HepG2 (cell line): ENCODE measurements around the gene CBX2. TPM values are rescaled to one million over a fixed set of nuclear protein-coding genes. Genes with fewer than 3 reads are reported as not detected.

ENCODE experiments used
- CAMTA2 ChIP-seq: sonication (generic); formaldehyde crosslinking; IDR thresholded peaks from 2 replicates; pipeline ENCODE4 v1.4.0; 2020; ENCODE audit warnings: mild to moderate bottlenecking, missing genetic modification reagents, borderline replicate concordance
- HCFC1 ChIP-seq: fragments of 150-350 bp; IDR thresholded peaks from 2 replicates; pipeline ENCODE4 v1.6.1; 2014; ENCODE audit warnings: low read depth, low read length
- KDM1A ChIP-seq: IDR thresholded peaks from 2 replicates; pipeline ENCODE4 v1.6.1; 2016; ENCODE audit warnings: missing compliant biosample characterization
- RCOR2 ChIP-seq: IDR thresholded peaks from 2 replicates; pipeline ENCODE4 v1.6.1; 2016; ENCODE audit warnings: missing biosample characterization, missing genetic modification reagents
- SAFB2 ChIP-seq: sonication (generic); formaldehyde crosslinking; IDR thresholded peaks from 2 replicates; pipeline ENCODE4 v1.5.1; 2020; ENCODE audit warnings: missing genetic modification reagents, low read depth, mild to moderate bottlenecking, borderline replicate concordance
- ZIK1 ChIP-seq: sonication (generic); formaldehyde crosslinking; IDR thresholded peaks from 2 replicates; pipeline ENCODE4 v1.5.0; 2020; ENCODE audit warnings: mild to moderate bottlenecking, low read depth, missing genetic modification reagents, borderline replicate concordance
- ZKSCAN5 ChIP-seq: sonication (generic); formaldehyde crosslinking; IDR thresholded peaks from 2 replicates; pipeline ENCODE4 v1.5.1; 2020; ENCODE audit warnings: mild to moderate bottlenecking, missing genetic modification reagents
- ZNF496 ChIP-seq: sonication (generic); formaldehyde crosslinking; IDR thresholded peaks from 2 replicates; pipeline ENCODE4 v1.8.1; 2023; ENCODE audit warnings: mild to moderate bottlenecking, moderate library complexity, missing genetic modification reagents; ENCODE audit not compliant: insufficient replicate concordance
- ZNF747 ChIP-seq: sonication (generic); formaldehyde crosslinking; IDR thresholded peaks from 2 replicates; pipeline ENCODE4 v1.8.1; 2023; ENCODE audit warnings: missing genetic modification reagents, mild to moderate bottlenecking, borderline replicate concordance
- ZSCAN21 ChIP-seq: sonication (generic); formaldehyde crosslinking; IDR thresholded peaks from 2 replicates; pipeline ENCODE4 v1.8.0; 2022; ENCODE audit warnings: mild to moderate bottlenecking, missing genetic modification reagents, moderate library complexity, borderline replicate concordance
- polyA plus RNA-seq, 8 experiments: library from polyadenylated mRNA; depleted of rRNA in 3 of 8; stranded (reverse) in 7 of 8; unstranded in 1 of 8; fragments of >200 nt; fragmentation: Illumina TruSeq in 4 of 8; extraction: Trizol in 4 of 8; gene quantifications; 2 replicates each; pipeline versions ENCODE4 v1.2.1 to v1.2.3, GENCODE V29; 2011 to 2016; ENCODE audit warnings: low read depth in 4 of 8, missing spikeins in 1 of 8, mixed read lengths in 1 of 8; ENCODE audit not compliant: insufficient read depth in 1 of 8
- total RNA-seq, 5 experiments: library from RNA; depleted of rRNA; stranded (reverse); fragments of >200 nt; fragmentation: Illumina TruSeq; extraction: Trizol; gene quantifications; 2 replicates each; pipeline ENCODE4 v1.2.3, GENCODE V29; 2016; ENCODE audit warnings: low read depth in 1 of 5
- TF ChIP-seq, protein P1 (sequence below), 2 experiments: fragments of 450-650 bp in 1 of 2; sonication (generic) in 1 of 2; formaldehyde crosslinking in 1 of 2; IDR thresholded peaks; 2 replicates each; pipeline versions ENCODE4 v1.6.1 to v1.8.0; 2016 to 2022; ENCODE audit warnings: antibody characterized with exemption in 1 of 2, mild to moderate bottlenecking in 1 of 2, missing genetic modification reagents in 1 of 2
- TF ChIP-seq, protein P2 (sequence below): IDR thresholded peaks from 2 replicates; pipeline ENCODE4 v1.6.1; 2018; ENCODE audit warnings: missing genetic modification reagents
- TF ChIP-seq, protein P3 (sequence below): sonication (generic); formaldehyde crosslinking; IDR thresholded peaks from 2 replicates; pipeline ENCODE4 v1.4.0; 2020; ENCODE audit warnings: mild to moderate bottlenecking, missing genetic modification reagents, borderline replicate concordance

The CBX2 gene
- total and polyA plus RNA-seq, 2 of the 13 experiments (the other 11 are each of a cell fraction or from before 2014, with no cell fraction given): 14.5 to 31.1 TPM

GRCh38 chr17:79796763-79797491 is 19.0 kb downstream of the CBX2 start, which contains the start of gene CBX8 (continued):
- no peak; the same call in 1 of the 2 replicates for TF ChIP-seq CAMTA2 (CRISPR knock-in tag)
- no peak for TF ChIP-seq KDM1A
- TF ChIP-seq ZSCAN21 (CRISPR knock-in tag): 0 out of 2 replicates have a peak, but pooled peaks have one; percentile 12
- TF ChIP-seq, protein P1, sequence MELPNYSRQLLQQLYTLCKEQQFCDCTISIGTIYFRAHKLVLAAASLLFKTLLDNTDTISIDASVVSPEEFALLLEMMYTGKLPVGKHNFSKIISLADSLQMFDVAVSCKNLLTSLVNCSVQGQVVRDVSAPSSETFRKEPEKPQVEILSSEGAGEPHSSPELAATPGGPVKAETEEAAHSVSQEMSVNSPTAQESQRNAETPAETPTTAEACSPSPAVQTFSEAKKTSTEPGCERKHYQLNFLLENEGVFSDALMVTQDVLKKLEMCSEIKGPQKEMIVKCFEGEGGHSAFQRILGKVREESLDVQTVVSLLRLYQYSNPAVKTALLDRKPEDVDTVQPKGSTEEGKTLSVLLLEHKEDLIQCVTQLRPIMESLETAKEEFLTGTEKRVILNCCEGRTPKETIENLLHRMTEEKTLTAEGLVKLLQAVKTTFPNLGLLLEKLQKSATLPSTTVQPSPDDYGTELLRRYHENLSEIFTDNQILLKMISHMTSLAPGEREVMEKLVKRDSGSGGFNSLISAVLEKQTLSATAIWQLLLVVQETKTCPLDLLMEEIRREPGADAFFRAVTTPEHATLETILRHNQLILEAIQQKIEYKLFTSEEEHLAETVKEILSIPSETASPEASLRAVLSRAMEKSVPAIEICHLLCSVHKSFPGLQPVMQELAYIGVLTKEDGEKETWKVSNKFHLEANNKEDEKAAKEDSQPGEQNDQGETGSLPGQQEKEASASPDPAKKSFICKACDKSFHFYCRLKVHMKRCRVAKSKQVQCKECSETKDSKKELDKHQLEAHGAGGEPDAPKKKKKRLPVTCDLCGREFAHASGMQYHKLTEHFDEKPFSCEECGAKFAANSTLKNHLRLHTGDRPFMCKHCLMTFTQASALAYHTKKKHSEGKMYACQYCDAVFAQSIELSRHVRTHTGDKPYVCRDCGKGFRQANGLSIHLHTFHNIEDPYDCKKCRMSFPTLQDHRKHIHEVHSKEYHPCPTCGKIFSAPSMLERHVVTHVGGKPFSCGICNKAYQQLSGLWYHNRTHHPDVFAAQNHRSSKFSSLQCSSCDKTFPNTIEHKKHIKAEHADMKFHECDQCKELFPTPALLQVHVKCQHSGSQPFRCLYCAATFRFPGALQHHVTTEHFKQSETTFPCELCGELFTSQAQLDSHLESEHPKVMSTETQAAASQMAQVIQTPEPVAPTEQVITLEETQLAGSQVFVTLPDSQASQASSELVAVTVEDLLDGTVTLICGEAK (IDR thresholded peaks at IDR 0.05): peak; percentile 39
- TF ChIP-seq, protein P1 (CRISPR knock-in tag; IDR thresholded peaks at IDR 0.05): no peak
- TF ChIP-seq SAFB2 (CRISPR knock-in tag): no peak; the same call in 1 of the 2 replicates
- no peak for TF ChIP-seq ZNF496
- TF ChIP-seq, protein P2, sequence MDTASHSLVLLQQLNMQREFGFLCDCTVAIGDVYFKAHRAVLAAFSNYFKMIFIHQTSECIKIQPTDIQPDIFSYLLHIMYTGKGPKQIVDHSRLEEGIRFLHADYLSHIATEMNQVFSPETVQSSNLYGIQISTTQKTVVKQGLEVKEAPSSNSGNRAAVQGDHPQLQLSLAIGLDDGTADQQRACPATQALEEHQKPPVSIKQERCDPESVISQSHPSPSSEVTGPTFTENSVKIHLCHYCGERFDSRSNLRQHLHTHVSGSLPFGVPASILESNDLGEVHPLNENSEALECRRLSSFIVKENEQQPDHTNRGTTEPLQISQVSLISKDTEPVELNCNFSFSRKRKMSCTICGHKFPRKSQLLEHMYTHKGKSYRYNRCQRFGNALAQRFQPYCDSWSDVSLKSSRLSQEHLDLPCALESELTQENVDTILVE (CRISPR knock-in tag): 0 out of 2 replicates have a peak, but pooled peaks have one; percentile 42
- TF ChIP-seq HCFC1: peak; percentile 25; the same call in 1 of the 2 replicates
- no peak for TF ChIP-seq ZIK1 (CRISPR knock-in tag)
- TF ChIP-seq ZKSCAN5 (CRISPR knock-in tag): no peak
- 0 out of 2 replicates have a peak, but pooled peaks have one; percentile 15 for TF ChIP-seq RCOR2 (CRISPR knock-in tag)
- peak; percentile 75; the same call in 1 of the 2 replicates for TF ChIP-seq ZNF747 (CRISPR knock-in tag)
- TF ChIP-seq, protein P3, sequence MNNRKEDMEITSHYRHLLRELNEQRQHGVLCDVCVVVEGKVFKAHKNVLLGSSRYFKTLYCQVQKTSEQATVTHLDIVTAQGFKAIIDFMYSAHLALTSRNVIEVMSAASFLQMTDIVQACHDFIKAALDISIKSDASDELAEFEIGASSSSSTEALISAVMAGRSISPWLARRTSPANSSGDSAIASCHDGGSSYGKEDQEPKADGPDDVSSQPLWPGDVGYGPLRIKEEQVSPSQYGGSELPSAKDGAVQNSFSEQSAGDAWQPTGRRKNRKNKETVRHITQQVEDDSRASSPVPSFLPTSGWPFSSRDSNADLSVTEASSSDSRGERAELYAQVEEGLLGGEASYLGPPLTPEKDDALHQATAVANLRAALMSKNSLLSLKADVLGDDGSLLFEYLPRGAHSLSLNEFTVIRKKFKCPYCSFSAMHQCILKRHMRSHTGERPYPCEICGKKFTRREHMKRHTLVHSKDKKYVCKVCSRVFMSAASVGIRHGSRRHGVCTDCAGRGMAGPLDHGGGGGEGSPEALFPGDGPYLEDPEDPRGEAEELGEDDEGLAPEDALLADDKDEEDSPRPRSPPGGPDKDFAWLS: no peak
